ENCODE data around the gene ADRA2C.

The ADRA2C gene

GRCh38 chr4:3802571-3803474 is 36.6 kb downstream of the ADRA2C start:
- peaks cover 10% of the 10 kb centered on the region for H3K27me3 ChIP-seq
- TF ChIP-seq CTCF (IDR thresholded peaks at IDR 0.05) = no peak
- no peak overlapping the region for H3K27ac ChIP-seq
- H3K4me3 ChIP-seq (ENCODE audit: low read depth in 1 of 2, low read length in 1 of 2) = no peak overlapping the region
- H3K4me1 ChIP-seq (ENCODE audit: control insufficient read depth in 1 of 2, insufficient read depth in 1 of 2, low read depth in 1 of 2, low read length in 1 of 2) = no peaks in the 10 kb centered on the region
- H3K9me3 ChIP-seq = no peaks in the 10 kb centered on the region
- no peaks in the 10 kb centered on the region for H3K36me3 ChIP-seq

GRCh38 chr4:3803475-3803847 is 37.3 kb downstream of the ADRA2C start:
- TF ChIP-seq CTCF (IDR thresholded peaks at IDR 0.05) = no peak

GRCh38 chr4:3803946-3804345 is 37.8 kb downstream of the ADRA2C start:
- H3K9me3 ChIP-seq = no peaks in the 10 kb centered on the region
- peaks cover 22% of the 10 kb centered on the region for H3K27me3 ChIP-seq
- no peaks in the 10 kb centered on the region for H3K36me3 ChIP-seq
- H3K4me3 ChIP-seq (ENCODE audit: low read depth in 1 of 2, low read length in 1 of 2) = no peak overlapping the region
- no peak for TF ChIP-seq CTCF (IDR thresholded peaks at IDR 0.05)
- no peak overlapping the region for H3K27ac ChIP-seq
- H3K4me1 ChIP-seq (ENCODE audit: control insufficient read depth in 1 of 2, insufficient read depth in 1 of 2, low read depth in 1 of 2, low read length in 1 of 2) = no peaks in the 10 kb centered on the region

More at GRCh38 chr4:3803475-3803847, 37.3 kb downstream of the ADRA2C start:
- no peaks in the 10 kb centered on the region for H3K9me3 ChIP-seq
- H3K27ac ChIP-seq = no peak overlapping the region
- H3K4me1 ChIP-seq (ENCODE audit: control insufficient read depth in 1 of 2, insufficient read depth in 1 of 2, low read depth in 1 of 2, low read length in 1 of 2) = no peaks in the 10 kb centered on the region
- H3K27me3 ChIP-seq = peaks cover 17% of the 10 kb centered on the region
- no peak overlapping the region for H3K4me3 ChIP-seq (ENCODE audit: low read depth in 1 of 2, low read length in 1 of 2)
- H3K36me3 ChIP-seq = no peaks in the 10 kb centered on the region

- H3K36me3 ChIP-seq = no peaks in the 10 kb centered on the region
- no peak overlapping the region for H3K27ac ChIP-seq
- no peaks in the 10 kb centered on the region for H3K9me3 ChIP-seq
- H3K4me3 ChIP-seq (ENCODE audit: low read depth in 1 of 2, low read length in 1 of 2) = no peak overlapping the region
- H3K27me3 ChIP-seq = peaks cover 22% of the 10 kb centered on the region
- no peak for TF ChIP-seq CTCF (IDR thresholded peaks at IDR 0.05)
- no peaks in the 10 kb centered on the region for H3K4me1 ChIP-seq (ENCODE audit: control insufficient read depth in 1 of 2, insufficient read depth in 1 of 2, low read depth in 1 of 2, low read length in 1 of 2)
Observed at GRCh38 chr4:3805026-3805425, 38.8 kb downstream of the ADRA2C start.

- H3K27me3 ChIP-seq = peaks cover 22% of the 10 kb centered on the region
- no peak for TF ChIP-seq CTCF (IDR thresholded peaks at IDR 0.05)
Observed at GRCh38 chr4:3805731-3806130, 39.5 kb downstream of the ADRA2C start.

More at GRCh38 chr4:3805731-3806130, 39.5 kb downstream of the ADRA2C start:
- H3K36me3 ChIP-seq = no peaks in the 10 kb centered on the region
- H3K4me1 ChIP-seq (ENCODE audit: control insufficient read depth in 1 of 2, insufficient read depth in 1 of 2, low read depth in 1 of 2, low read length in 1 of 2) = no peaks in the 10 kb centered on the region
- no peak overlapping the region for H3K27ac ChIP-seq
- no peak overlapping the region for H3K4me3 ChIP-seq (ENCODE audit: low read depth in 1 of 2, low read length in 1 of 2)
- H3K9me3 ChIP-seq = no peaks in the 10 kb centered on the region

Measured in neutrophil (primary cell).